OCI-LY3 (cell line): Measurements from ENCODE around the gene KLK5.

Experiments
- H2AFZ ChIP-seq: fragments of 200-600, 300-600 bp; shearing (Covaris generic); 2 replicates; pipeline ENCODE4 v1.6.0; 2014; ENCODE audit warnings: antibody characterized with exemption, low read depth, low read length
- H3K27ac ChIP-seq: fragments of 200-600, 300-600 bp; sonication (generic); 2 replicates; pipeline ENCODE4 v1.5.1; 2014; ENCODE audit warnings: mild to moderate bottlenecking, low read length, moderate library complexity, mixed read lengths
- H3K27me3 ChIP-seq: fragments of 200-600, 300-600 bp; sonication (generic); 2 replicates; pipeline ENCODE4 v1.6.1; 2014; ENCODE audit warnings: low read depth, low read length, mixed read lengths
- H3K36me3 ChIP-seq: fragments of 200-600, 300-600 bp; sonication (generic); replicated peaks from 2 replicates; pipeline ENCODE3; 2014; ENCODE audit warnings: low read depth, low read length, mixed read lengths
- H3K4me1 ChIP-seq: fragments of 300-600, 200-600 bp; sonication (generic); 2 replicates; pipeline ENCODE4 v1.6.1; 2014; ENCODE audit warnings: low read length, mixed read lengths
- H3K4me2 ChIP-seq: fragments of 200-600, 300-600 bp; sonication (generic); 2 replicates; pipeline ENCODE4 v1.6.1; 2014; ENCODE audit warnings: low read length, mixed read lengths
- H3K4me3 ChIP-seq: fragments of 300-600, 200-600 bp; sonication (generic); 2 replicates; pipeline ENCODE4 v1.5.1; 2014; ENCODE audit warnings: antibody characterized with exemption, mild to moderate bottlenecking, low read length, moderate library complexity
- H3K79me2 ChIP-seq: fragments of 300-600, 200-600 bp; shearing (Covaris generic); 2 replicates; pipeline ENCODE4 v1.6.1; 2014; ENCODE audit warnings: mild to moderate bottlenecking, low read length, mixed read lengths
- H3K9ac ChIP-seq: fragments of 300-600, 200-600 bp; shearing (Covaris generic); 2 replicates; pipeline ENCODE4 v1.6.0; 2014; ENCODE audit warnings: mild to moderate bottlenecking, low read length, moderate library complexity
- H3K9me3 ChIP-seq: fragments of 200-600, 300-600 bp; shearing (Covaris generic); 2 replicates; pipeline ENCODE4 v1.6.1; 2014; ENCODE audit warnings: low read length, mixed read lengths; ENCODE audit not compliant: insufficient read depth
- H4K20me1 ChIP-seq: fragments of 200-600, 300-600 bp; sonication (generic); 2 replicates; pipeline ENCODE4 v1.6.1; 2016; ENCODE audit warnings: low read length, mixed read lengths; ENCODE audit not compliant: insufficient read depth
- EZH2phosphoT487 ChIP-seq: fragments of 200-600 bp; shearing (Covaris generic); IDR thresholded peaks from 2 replicates; pipeline ENCODE4 v1.6.1; 2018; ENCODE audit warnings: antibody characterized with exemption, mixed run types, low read depth
- TF ChIP-seq, protein P1 (sequence below): fragments of 200-600, 300-600 bp; sonication (generic); IDR thresholded peaks from 2 replicates; pipeline ENCODE4 v1.5.1; 2014; ENCODE audit warnings: antibody characterized with exemption, low read length, low read depth

Gene KLK5

GRCh38 chr19:50910722-50911121 is 42.1 kb downstream of the KLK5 start:
- no peaks in the 10 kb centered on the region for H3K9me3 ChIP-seq
- H3K4me3 ChIP-seq, result no peak overlapping the region
- H2AFZ ChIP-seq, result no peak overlapping the region
- H4K20me1 ChIP-seq, result no peaks in the 10 kb centered on the region
- H3K27me3 ChIP-seq, result peaks cover 17% of the 10 kb centered on the region; the same call in 1 of the 2 replicates
- H3K27ac ChIP-seq, result no peak overlapping the region
- no peaks in the 10 kb centered on the region for H3K36me3 ChIP-seq
- no peaks in the 10 kb centered on the region for H3K79me2 ChIP-seq
- H3K4me2 ChIP-seq, result no peak overlapping the region
- H3K9ac ChIP-seq, result no peak overlapping the region
- H3K4me1 ChIP-seq, result peaks cover 6% of the 10 kb centered on the region
- TF ChIP-seq, protein P1, sequence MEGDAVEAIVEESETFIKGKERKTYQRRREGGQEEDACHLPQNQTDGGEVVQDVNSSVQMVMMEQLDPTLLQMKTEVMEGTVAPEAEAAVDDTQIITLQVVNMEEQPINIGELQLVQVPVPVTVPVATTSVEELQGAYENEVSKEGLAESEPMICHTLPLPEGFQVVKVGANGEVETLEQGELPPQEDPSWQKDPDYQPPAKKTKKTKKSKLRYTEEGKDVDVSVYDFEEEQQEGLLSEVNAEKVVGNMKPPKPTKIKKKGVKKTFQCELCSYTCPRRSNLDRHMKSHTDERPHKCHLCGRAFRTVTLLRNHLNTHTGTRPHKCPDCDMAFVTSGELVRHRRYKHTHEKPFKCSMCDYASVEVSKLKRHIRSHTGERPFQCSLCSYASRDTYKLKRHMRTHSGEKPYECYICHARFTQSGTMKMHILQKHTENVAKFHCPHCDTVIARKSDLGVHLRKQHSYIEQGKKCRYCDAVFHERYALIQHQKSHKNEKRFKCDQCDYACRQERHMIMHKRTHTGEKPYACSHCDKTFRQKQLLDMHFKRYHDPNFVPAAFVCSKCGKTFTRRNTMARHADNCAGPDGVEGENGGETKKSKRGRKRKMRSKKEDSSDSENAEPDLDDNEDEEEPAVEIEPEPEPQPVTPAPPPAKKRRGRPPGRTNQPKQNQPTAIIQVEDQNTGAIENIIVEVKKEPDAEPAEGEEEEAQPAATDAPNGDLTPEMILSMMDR, result no peak
- no peak for TF ChIP-seq EZH2phosphoT487

DNA sequence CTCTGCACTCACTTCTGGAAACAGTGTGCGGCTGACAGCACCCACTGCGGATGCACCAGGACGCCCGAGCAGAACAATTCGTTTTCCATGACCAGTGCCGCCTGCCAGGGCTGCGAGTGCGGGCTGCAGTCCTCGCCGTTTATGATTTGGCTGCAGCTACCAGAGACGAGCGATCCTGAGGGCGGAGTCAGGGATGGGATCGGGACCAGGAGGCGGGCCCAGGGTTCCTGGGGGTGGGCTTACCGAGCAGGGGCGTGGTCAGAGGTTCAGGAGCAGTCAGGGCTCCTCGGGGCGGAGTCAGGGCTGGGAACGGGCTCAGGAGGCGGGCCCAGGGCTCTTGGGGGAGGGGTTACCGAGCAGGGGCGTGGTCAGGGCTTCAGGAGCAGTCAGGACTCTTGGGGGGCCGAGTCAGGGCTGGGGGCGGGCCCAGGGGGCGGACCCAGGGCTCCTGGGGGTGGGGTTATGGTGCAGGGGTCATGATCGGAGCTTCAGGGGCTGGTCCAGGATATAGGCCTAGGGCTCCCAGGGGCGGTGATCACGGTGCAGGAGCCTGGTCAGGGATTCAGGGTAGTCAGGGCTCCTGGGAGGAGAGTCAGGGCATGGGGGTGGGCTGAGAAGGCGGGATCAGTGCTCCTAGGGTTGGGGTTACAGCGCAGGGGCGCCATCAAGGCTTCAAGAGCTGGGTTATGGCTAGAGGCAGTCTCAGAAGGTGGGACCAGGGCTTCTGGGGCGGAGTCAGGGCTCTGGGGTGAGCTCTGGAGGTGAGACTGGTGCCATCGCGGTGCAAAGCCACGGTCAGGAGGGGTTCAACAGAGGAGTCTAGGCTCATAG is 43.4 kb downstream of the KLK5 start:
- Histone ChIP-seq H3K27me3 (peaks cover 20% of the 10 kb centered on the region; the same call in 1 of the 2 replicates), H3K27ac (no peak overlapping the region), H3K4me1 (peaks cover 7% of the 10 kb centered on the region), H3K4me2 (no peak overlapping the region), H4K20me1 (no peaks in the 10 kb centered on the region), H3K36me3 (no peaks in the 10 kb centered on the region), H3K4me3 (no peak overlapping the region), H3K9ac (no peak overlapping the region), H3K79me2 (no peaks in the 10 kb centered on the region), H3K9me3 (no peaks in the 10 kb centered on the region), H2AFZ (no peak overlapping the region)
- no peak for TF ChIP-seq EZH2phosphoT487
- TF ChIP-seq, protein P1, result no peak

GRCh38 chr19:50908336-50908735 is 44.5 kb downstream of the KLK5 start:
- no peak overlapping the region for H2AFZ ChIP-seq
- H3K27ac ChIP-seq, result no peak overlapping the region
- no peaks in the 10 kb centered on the region for H3K36me3 ChIP-seq
- no peaks in the 10 kb centered on the region for H3K79me2 ChIP-seq
- H3K4me1 ChIP-seq, result peaks cover 7% of the 10 kb centered on the region
- H3K4me3 ChIP-seq, result no peak overlapping the region
- H3K9ac ChIP-seq, result no peak overlapping the region
- H3K9me3 ChIP-seq, result no peaks in the 10 kb centered on the region
- H4K20me1 ChIP-seq, result no peaks in the 10 kb centered on the region
- peaks cover 20% of the 10 kb centered on the region; the same call in 1 of the 2 replicates for H3K27me3 ChIP-seq
- no peak for TF ChIP-seq EZH2phosphoT487
- TF ChIP-seq, protein P1, result no peak
- no peak overlapping the region for H3K4me2 ChIP-seq

DNA sequence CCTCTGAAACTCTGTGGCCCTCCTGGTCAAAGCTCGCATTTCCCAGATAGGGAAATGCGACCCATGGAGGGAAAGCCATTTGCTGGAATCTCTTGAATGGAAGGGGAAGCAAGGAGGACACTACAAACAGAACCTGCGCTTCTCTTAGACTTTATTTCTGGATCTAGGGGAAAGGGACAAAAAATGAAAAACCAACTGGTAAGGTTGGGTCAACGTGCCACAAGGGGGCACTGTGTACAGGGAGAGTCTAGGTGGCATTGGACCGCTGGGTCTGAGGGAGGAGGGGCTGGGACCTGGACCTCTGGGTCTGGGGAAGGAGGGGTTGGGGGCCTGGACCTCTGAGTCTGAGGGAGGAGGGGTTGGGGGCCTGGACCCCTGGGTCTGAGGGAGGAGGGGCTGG is 46.6 kb downstream of the KLK5 start:
- Histone ChIP-seq H3K27ac (no peak overlapping the region), H3K4me1 (peaks cover 7% of the 10 kb centered on the region), H3K79me2 (no peaks in the 10 kb centered on the region), H2AFZ (peak overlapping the region; percentile 26; the same call in 1 of the 2 replicates), H3K9me3 (no peaks in the 10 kb centered on the region), H3K36me3 (no peaks in the 10 kb centered on the region), H3K4me2 (peak overlapping the region; percentile 29; the same call in 1 of the 2 replicates), H4K20me1 (no peaks in the 10 kb centered on the region), H3K4me3 (no peak overlapping the region), H3K9ac (no peak overlapping the region), H3K27me3 (peaks cover 27% of the 10 kb centered on the region; the same call in 1 of the 2 replicates)
- TF ChIP-seq, protein P1, result peak; percentile 72
- TF ChIP-seq EZH2phosphoT487, result no peak
